ENCODE data around the gene PPM1L.

GRCh38 chr3:160987982-160988964, 232.2 kb downstream of the PPM1L start:
- TF ChIP-seq CTCF (IDR thresholded peaks at IDR 0.05), result no peak
- TF ChIP-seq EZH2 (IDR thresholded peaks at IDR 0.05; ENCODE audit: borderline replicate concordance, insufficient read depth, low read depth, low read length, poor library complexity, severe bottlenecking), result no peak

Data from B cell (primary cell).